Liver (tissue), 5 donors: ENCODE data around the gene KLF5. TPM values are rescaled to one million over a fixed set of nuclear protein-coding genes. Genes with fewer than 3 reads are reported as not detected.

Experiments
- polyA plus RNA-seq, 2 donors: library from polyadenylated mRNA; stranded (reverse) in 1 of 2; unstranded in 1 of 2; fragments of 200-250 nt in 1 of 2; fragments of >200 nt in 1 of 2; fragmentation: Nextera tagmentation in 1 of 2; extraction: Ambion mirVana in 1 of 2; gene quantifications; one replicate each; pipeline versions ENCODE4 v1.2.1 to v1.2.3, GENCODE V29; 2013 to 2015
- small RNA-seq: library from RNA; depleted of rRNA; stranded (forward); fragments of <200 nt; gene quantifications from one replicate; pipeline ENCODE3, GENCODE V24; 2014
- total RNA-seq, 2 donors: library from RNA; depleted of rRNA; stranded (reverse); fragments of >200 nt; gene quantifications; one replicate each; pipeline ENCODE4 v1.2.3, GENCODE V29; 2014
- donor health status: healthy.
- donor health status: healthy.
- donor health status: healthy.

KLF5 gene
- total and polyA plus RNA-seq, 4 donors, result 0.25 to 0.61 (median 0.36) TPM

Small RNA genes lying within 50 kb of the gene (small RNA-seq; reads per million reads assigned to genes)
- not detected for gene RNU6-66P
